Stimulated activated CD4-positive, alpha-beta T cell treated with anti-CD3 and anti-CD28 coated beads, Interleukin-12 subunit alpha, Interleukin-12 subunit beta, amount 100 ng/mL, for 48 hours (primary cell): ENCODE data around the gene CAPN13.

Source experiments
- DNase-seq, 3 donors: peaks; one replicate each; pipeline ENCODE4 v3.0.0-alpha.2; 2020; ENCODE audit warnings: low read depth in 2 of 3, low spot score in 1 of 3

Gene CAPN13

GRCh38 chr2:30789670-30790210 is 17.5 kb downstream of the CAPN13 start:
- DNase-seq, result no peak

- no peak for DNase-seq
Measured at GRCh38 chr2:30786923-30787685, 20.1 kb downstream of the CAPN13 start.

GRCh38 chr2:30784682-30785081 is 22.6 kb downstream of the CAPN13 start:
- DNase-seq, result no peak

- DNase-seq, result no peak
Measured at GRCh38 chr2:30781961-30782533, 25.2 kb downstream of the CAPN13 start.

- DNase-seq, result no peak
Measured at GRCh38 chr2:30781451-30781850, 25.8 kb downstream of the CAPN13 start.

- DNase-seq, result no peak
Measured at GRCh38 chr2:30780776-30781330, 26.4 kb downstream of the CAPN13 start.

GRCh38 chr2:30778611-30779010 is 28.6 kb downstream of the CAPN13 start:
- DNase-seq, result no peak

- DNase-seq, result no peak
Measured at GRCh38 chr2:30777661-30778505, 29.4 kb downstream of the CAPN13 start.

- no peak for DNase-seq
Measured at GRCh38 chr2:30776831-30777635, 30.2 kb downstream of the CAPN13 start.

- no peak for DNase-seq
Measured at GRCh38 chr2:30775833-30776232, 31.4 kb downstream of the CAPN13 start.

- no peak for DNase-seq
Measured at GRCh38 chr2:30772021-30772705, 35.1 kb downstream of the CAPN13 start.

GRCh38 chr2:30770816-30771576 is 36.2 kb downstream of the CAPN13 start:
- DNase-seq, result no peak

GRCh38 chr2:30769891-30770462 is 37.3 kb downstream of the CAPN13 start:
- no peak for DNase-seq

GRCh38 chr2:30769481-30769780 is 37.8 kb downstream of the CAPN13 start:
- no peak for DNase-seq

GRCh38 chr2:30768708-30769480 is 38.4 kb downstream of the CAPN13 start:
- DNase-seq, result no peak

- no peak for DNase-seq
Measured at GRCh38 chr2:30768036-30768686, 39.1 kb downstream of the CAPN13 start.

GRCh38 chr2:30766666-30767065 is 40.6 kb downstream of the CAPN13 start:
- no peak for DNase-seq
